IMR-90 (cell line): ENCODE results near the gene TCHP.

ENCODE experiments used
- CEBPB ChIP-seq: IDR thresholded peaks from 2 replicates; pipeline ENCODE4 v1.6.1; 2012; ENCODE audit warnings: low read depth, low read length, improper control_type of control experiment
- CHD1 ChIP-seq: IDR thresholded peaks from 2 replicates; pipeline ENCODE4 v1.6.1; 2012; ENCODE audit warnings: low read depth, low read length, improper control_type of control experiment
- MAFK ChIP-seq: IDR thresholded peaks from 2 replicates; pipeline ENCODE4 v1.6.1; 2012; ENCODE audit warnings: low read depth, low read length, improper control_type of control experiment
- MXI1 ChIP-seq: IDR thresholded peaks from 2 replicates; pipeline ENCODE4 v1.6.1; 2012; ENCODE audit warnings: low read depth, mild to moderate bottlenecking, low read length, moderate library complexity, borderline replicate concordance
- NFE2L2 ChIP-seq: fragments of 150-350 bp; IDR thresholded peaks from 2 replicates; pipeline ENCODE4 v1.6.1; 2016; ENCODE audit warnings: low read depth, mild to moderate bottlenecking, low read length
- POLR2A ChIP-seq: IDR thresholded peaks from 2 replicates; pipeline ENCODE4 v1.6.1; 2012; ENCODE audit warnings: mild to moderate bottlenecking, low read depth, low read length
- RCOR1 ChIP-seq: IDR thresholded peaks from 2 replicates; pipeline ENCODE4 v1.6.1; 2012; ENCODE audit warnings: mild to moderate bottlenecking, low read length, improper control_type of control experiment; ENCODE audit not compliant: insufficient replicate concordance
- RFX5 ChIP-seq: IDR thresholded peaks from 2 replicates; pipeline ENCODE4 v1.8.0; 2012; ENCODE audit warnings: low read depth, mild to moderate bottlenecking, low read length, moderate library complexity
- SMC3 ChIP-seq: fragments of 150-350 bp; IDR thresholded peaks from 2 replicates; pipeline ENCODE4 v1.6.1; 2016; ENCODE audit warnings: low read depth, mild to moderate bottlenecking, antibody characterized with exemption, low read length, moderate library complexity
- TF ChIP-seq, protein P1 (sequence below): conservative IDR thresholded peaks from 2 replicates; pipeline ENCODE4 v1.5.1; 2012; ENCODE audit warnings: mild to moderate bottlenecking, low read depth, low read length, improper control_type of control experiment
- TF ChIP-seq, protein P2 (sequence below): fragments of 150-350 bp; IDR thresholded peaks from 2 replicates; pipeline ENCODE4 v1.6.1; 2016; ENCODE audit warnings: low read depth, mild to moderate bottlenecking, low read length, moderate library complexity, borderline replicate concordance
- TF ChIP-seq, protein P3 (sequence below): fragments of 150-350 bp; IDR thresholded peaks from 2 replicates; pipeline ENCODE4 v1.6.1; 2017; ENCODE audit warnings: mild to moderate bottlenecking, antibody characterized with exemption, low read length, low read depth

DNA sequence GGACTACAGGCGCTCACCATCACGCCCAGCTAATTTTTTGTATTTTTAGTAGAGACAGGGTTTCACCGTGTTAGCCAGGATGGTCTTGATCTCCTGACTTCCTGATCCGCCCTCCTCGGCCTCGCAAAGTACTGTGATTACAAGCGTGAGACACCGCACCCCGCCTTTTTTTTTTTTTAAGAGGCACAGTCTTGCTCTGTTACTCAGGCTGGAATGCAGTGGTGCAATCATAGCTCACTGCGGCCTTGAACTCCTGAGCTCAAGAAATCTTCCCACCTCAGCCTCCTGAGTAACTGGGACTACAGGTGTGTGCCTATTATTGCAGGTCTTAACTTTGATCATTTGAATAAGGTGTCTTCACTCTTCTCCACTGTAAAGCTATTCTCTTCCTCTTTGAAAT lies 14.5 kb upstream of the TCHP start:
- TF ChIP-seq, protein P1, sequence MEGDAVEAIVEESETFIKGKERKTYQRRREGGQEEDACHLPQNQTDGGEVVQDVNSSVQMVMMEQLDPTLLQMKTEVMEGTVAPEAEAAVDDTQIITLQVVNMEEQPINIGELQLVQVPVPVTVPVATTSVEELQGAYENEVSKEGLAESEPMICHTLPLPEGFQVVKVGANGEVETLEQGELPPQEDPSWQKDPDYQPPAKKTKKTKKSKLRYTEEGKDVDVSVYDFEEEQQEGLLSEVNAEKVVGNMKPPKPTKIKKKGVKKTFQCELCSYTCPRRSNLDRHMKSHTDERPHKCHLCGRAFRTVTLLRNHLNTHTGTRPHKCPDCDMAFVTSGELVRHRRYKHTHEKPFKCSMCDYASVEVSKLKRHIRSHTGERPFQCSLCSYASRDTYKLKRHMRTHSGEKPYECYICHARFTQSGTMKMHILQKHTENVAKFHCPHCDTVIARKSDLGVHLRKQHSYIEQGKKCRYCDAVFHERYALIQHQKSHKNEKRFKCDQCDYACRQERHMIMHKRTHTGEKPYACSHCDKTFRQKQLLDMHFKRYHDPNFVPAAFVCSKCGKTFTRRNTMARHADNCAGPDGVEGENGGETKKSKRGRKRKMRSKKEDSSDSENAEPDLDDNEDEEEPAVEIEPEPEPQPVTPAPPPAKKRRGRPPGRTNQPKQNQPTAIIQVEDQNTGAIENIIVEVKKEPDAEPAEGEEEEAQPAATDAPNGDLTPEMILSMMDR: no peak
- TF ChIP-seq POLR2A (no peak), RCOR1 (no peak), CHD1 (no peak), RFX5 (no peak), SMC3 (no peak), MAFK (no peak), MXI1 (no peak), CEBPB (peak; percentile 54; the same call in 1 of the 2 replicates), NFE2L2 (no peak)
- TF ChIP-seq, protein P2, sequence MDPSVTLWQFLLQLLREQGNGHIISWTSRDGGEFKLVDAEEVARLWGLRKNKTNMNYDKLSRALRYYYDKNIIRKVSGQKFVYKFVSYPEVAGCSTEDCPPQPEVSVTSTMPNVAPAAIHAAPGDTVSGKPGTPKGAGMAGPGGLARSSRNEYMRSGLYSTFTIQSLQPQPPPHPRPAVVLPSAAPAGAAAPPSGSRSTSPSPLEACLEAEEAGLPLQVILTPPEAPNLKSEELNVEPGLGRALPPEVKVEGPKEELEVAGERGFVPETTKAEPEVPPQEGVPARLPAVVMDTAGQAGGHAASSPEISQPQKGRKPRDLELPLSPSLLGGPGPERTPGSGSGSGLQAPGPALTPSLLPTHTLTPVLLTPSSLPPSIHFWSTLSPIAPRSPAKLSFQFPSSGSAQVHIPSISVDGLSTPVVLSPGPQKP: no peak
- TF ChIP-seq, protein P3, sequence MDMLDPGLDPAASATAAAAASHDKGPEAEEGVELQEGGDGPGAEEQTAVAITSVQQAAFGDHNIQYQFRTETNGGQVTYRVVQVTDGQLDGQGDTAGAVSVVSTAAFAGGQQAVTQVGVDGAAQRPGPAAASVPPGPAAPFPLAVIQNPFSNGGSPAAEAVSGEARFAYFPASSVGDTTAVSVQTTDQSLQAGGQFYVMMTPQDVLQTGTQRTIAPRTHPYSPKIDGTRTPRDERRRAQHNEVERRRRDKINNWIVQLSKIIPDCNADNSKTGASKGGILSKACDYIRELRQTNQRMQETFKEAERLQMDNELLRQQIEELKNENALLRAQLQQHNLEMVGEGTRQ: no peak
